ENCODE measurements around the gene MRI1.

GRCh38 chr19:13796301-13797057 is 32.2 kb downstream of the MRI1 start:
- TF ChIP-seq CTCF (IDR thresholded peaks at IDR 0.05) (no peak), POLR2AphosphoS5 (IDR thresholded peaks at IDR 0.05; ENCODE audit: low read depth, low read length) (no peak)
